ENCODE results near the gene CLCN7. TPM values are rescaled to one million over a fixed set of nuclear protein-coding genes. Genes with fewer than 3 reads are reported as not detected.

Gene CLCN7
- total RNA-seq, 1 experiment from 2014 or later = 70.0 TPM

GRCh38 chr16:1465567-1465915, 9.3 kb downstream of the CLCN7 start:
- Histone ChIP-seq H2BK120ac (ENCODE audit: low read depth, low read length, poor library complexity, severe bottlenecking) (no peak overlapping the region), H3K23me2 (ENCODE audit: insufficient read length, low read depth, low read length, poor library complexity, severe bottlenecking) (no peaks in the 10 kb centered on the region), H3T11ph (ENCODE audit: low read length) (no peak overlapping the region), H3K9me3 (ENCODE audit: control insufficient read depth, low read depth, low read length) (no peaks in the 10 kb centered on the region), H4K5ac (ENCODE audit: insufficient read length, low read depth, low read length) (no peak overlapping the region), H2BK12ac (ENCODE audit: insufficient read length, low read depth, low read length) (no peak overlapping the region), H2AK5ac (ENCODE audit: insufficient read length, low read length) (no peak overlapping the region), H2BK5ac (ENCODE audit: insufficient read length, low read length) (no peak overlapping the region), H2BK15ac (ENCODE audit: low read depth, low read length) (no peak overlapping the region), H3K18ac (ENCODE audit: insufficient read length, low read depth, low read length) (no peak overlapping the region), H2AFZ (ENCODE audit: low read length) (no peak overlapping the region), H4K91ac (ENCODE audit: insufficient read length, low read depth, low read length) (no peak overlapping the region), H3K79me2 (ENCODE audit: insufficient read depth, low read length) (peaks cover 9% of the 10 kb centered on the region; the same call in 1 of the 2 replicates), H2BK20ac (ENCODE audit: low read depth, low read length, poor library complexity, severe bottlenecking) (no peak overlapping the region), H3K27me3 (ENCODE audit: insufficient read depth, low read length) (no peaks in the 10 kb centered on the region), H3K23ac (ENCODE audit: insufficient read length, low read depth, low read length) (no peak overlapping the region), H4K20me1 (ENCODE audit: control insufficient read depth, insufficient read depth, insufficient read length) (no peaks in the 10 kb centered on the region), H3K14ac (ENCODE audit: insufficient read depth, low read length) (no peak overlapping the region; the same call in 1 of the 2 replicates), H3K4me2 (ENCODE audit: insufficient read depth, insufficient read length, low read length) (no peak overlapping the region), H4K8ac (replicated peaks; ENCODE audit: insufficient read length, low read depth, low read length) (no peak overlapping the region), H3K4ac (ENCODE audit: low read depth, low read length) (no peak overlapping the region), H3K56ac (ENCODE audit: insufficient read length, low read depth, low read length) (no peak overlapping the region), H3K4me1 (ENCODE audit: insufficient read depth, low read length) (no peaks in the 10 kb centered on the region), H3K79me1 (ENCODE audit: insufficient read depth, low read depth, low read length, poor library complexity, severe bottlenecking) (peaks cover 4% of the 10 kb centered on the region), H3K9ac (ENCODE audit: extremely low read depth, insufficient read length, low read length) (no peak overlapping the region), H3K27ac (ENCODE audit: insufficient read length, low read depth, low read length) (no peak overlapping the region)
- Mint-ChIP-seq H3K4me1 (0 out of 4 replicates have a peak, but pooled peaks cover 0 to 2% of the 10 kb centered on the region in 2 experiments), H3K9me3 (no peaks in the 10 kb centered on the region), H3K27ac (peak overlapping the region in 1 of 3 experiments; percentile 48; a peak in 1 of 7 replicates), H3K4me3 (no peak overlapping the region), H3K36me3 (ENCODE audit: insufficient read depth in 1 of 3, low read depth in 3 of 3) (peaks cover 2 to 11% (median 8%) of the 10 kb centered on the region in 3 experiments; a peak in 4 of 7 replicates), H3K27me3 (ENCODE audit: low read depth) (no peaks in the 10 kb centered on the region)
- DNase-seq = no peak
- TF ChIP-seq CTCF (conservative IDR thresholded peaks at IDR 0.05) = no peak
- no CpG with 5 or more reads among the region's 13 CpGs for WGBS (ENCODE audit: extremely low coverage, insufficient read length, low lambda C conversion rate)
